ENCODE data around the gene DUSP15.

GRCh38 chr20:31817461-31817860 is 52.9 kb downstream of the DUSP15 start:
- TF ChIP-seq CTCF (conservative IDR thresholded peaks at IDR 0.05; ENCODE audit: low read length) (no peak), EZH2phosphoT487 (IDR thresholded peaks at IDR 0.05; ENCODE audit: borderline replicate concordance) (no peak)

All from Loucy (cell line).